ENCODE measurements around the gene INSRR.

- TF ChIP-seq CTCF (IDR thresholded peaks at IDR 0.05) (no peak), POLR2A (IDR thresholded peaks at IDR 0.05) (no peak)
Observed at GRCh38 chr1:156826630-156827029, 32.3 kb downstream of the INSRR start.

Measured in body of pancreas (tissue), 4 donors.